ENCODE measurements around the gene ITGA2B.

DNA sequence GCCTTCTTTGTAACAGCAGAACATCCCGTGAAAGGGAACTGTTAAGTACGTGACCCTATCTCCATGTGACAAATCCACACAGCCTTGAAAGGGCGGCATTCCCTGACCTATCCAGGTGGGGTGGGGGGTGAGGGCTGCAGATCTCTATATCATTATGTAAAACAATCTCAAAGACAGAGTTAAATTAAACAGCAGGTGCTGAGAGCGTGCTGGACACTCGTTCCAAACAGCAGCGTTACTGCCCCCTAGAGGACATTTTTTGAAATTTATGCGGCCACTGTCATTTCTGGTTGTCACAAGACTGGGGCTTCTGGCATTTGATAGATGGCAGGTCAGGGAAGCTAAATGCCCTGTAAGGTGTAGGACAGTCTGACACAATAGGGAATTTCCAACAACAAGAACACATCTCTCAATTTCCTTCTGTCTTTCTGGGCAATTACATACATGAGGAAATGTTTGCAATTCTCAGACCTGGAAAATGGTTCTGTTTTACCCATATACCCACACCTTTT lies 58.1 kb downstream of the ITGA2B start:
- TF ChIP-seq, protein P1, sequence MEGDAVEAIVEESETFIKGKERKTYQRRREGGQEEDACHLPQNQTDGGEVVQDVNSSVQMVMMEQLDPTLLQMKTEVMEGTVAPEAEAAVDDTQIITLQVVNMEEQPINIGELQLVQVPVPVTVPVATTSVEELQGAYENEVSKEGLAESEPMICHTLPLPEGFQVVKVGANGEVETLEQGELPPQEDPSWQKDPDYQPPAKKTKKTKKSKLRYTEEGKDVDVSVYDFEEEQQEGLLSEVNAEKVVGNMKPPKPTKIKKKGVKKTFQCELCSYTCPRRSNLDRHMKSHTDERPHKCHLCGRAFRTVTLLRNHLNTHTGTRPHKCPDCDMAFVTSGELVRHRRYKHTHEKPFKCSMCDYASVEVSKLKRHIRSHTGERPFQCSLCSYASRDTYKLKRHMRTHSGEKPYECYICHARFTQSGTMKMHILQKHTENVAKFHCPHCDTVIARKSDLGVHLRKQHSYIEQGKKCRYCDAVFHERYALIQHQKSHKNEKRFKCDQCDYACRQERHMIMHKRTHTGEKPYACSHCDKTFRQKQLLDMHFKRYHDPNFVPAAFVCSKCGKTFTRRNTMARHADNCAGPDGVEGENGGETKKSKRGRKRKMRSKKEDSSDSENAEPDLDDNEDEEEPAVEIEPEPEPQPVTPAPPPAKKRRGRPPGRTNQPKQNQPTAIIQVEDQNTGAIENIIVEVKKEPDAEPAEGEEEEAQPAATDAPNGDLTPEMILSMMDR (IDR thresholded peaks at IDR 0.05) = peak; percentile 76 to 88 (median 82)
- no peak for TF ChIP-seq POLR2A (IDR thresholded peaks at IDR 0.05)
